HepG2 (cell line): ENCODE results near the gene SEC61G. TPM values are rescaled to one million over a fixed set of nuclear protein-coding genes. Genes with fewer than 3 reads are reported as not detected.

ENCODE experiments used
- ATM ChIP-seq: fragments of 450-650 bp; IDR thresholded peaks from 2 replicates; pipeline ENCODE4 v1.7.1; 2017; ENCODE audit warnings: mild to moderate bottlenecking, borderline replicate concordance
- CHCHD3 ChIP-seq: sonication (generic); formaldehyde crosslinking; IDR thresholded peaks from 2 replicates; pipeline ENCODE4 v1.8.0; 2022; ENCODE audit warnings: mild to moderate bottlenecking, missing genetic modification reagents, moderate library complexity
- GATAD1 ChIP-seq: IDR thresholded peaks from 2 replicates; pipeline ENCODE4 v1.6.1; 2016; ENCODE audit warnings: missing genetic modification reagents, missing compliant biosample characterization
- JUNB ChIP-seq: sonication (generic); formaldehyde crosslinking; IDR thresholded peaks from 2 replicates; pipeline ENCODE4 v1.8.0; 2022; ENCODE audit warnings: missing genetic modification reagents, mild to moderate bottlenecking, borderline replicate concordance
- NFATC3 ChIP-seq: sonication (generic); formaldehyde crosslinking; IDR thresholded peaks from 2 replicates; pipeline ENCODE4 v1.5.1; 2020; ENCODE audit warnings: mild to moderate bottlenecking, missing genetic modification reagents
- POGZ ChIP-seq: sonication (generic); formaldehyde crosslinking; IDR thresholded peaks from 2 replicates; pipeline ENCODE4 v1.4.0; 2020; ENCODE audit warnings: mild to moderate bottlenecking, missing genetic modification reagents
- PTBP1 ChIP-seq: fragments of 200-400 bp; formaldehyde crosslinking; IDR thresholded peaks from 2 replicates; pipeline ENCODE4 v1.6.1; 2018; ENCODE audit warnings: low read length, low read depth; ENCODE audit not compliant: poor library complexity, severe bottlenecking
- RCOR2 ChIP-seq: IDR thresholded peaks from 2 replicates; pipeline ENCODE4 v1.6.1; 2016; ENCODE audit warnings: missing biosample characterization, missing genetic modification reagents
- SKIL ChIP-seq: sonication (generic); formaldehyde crosslinking; IDR thresholded peaks from 2 replicates; pipeline ENCODE4 v1.8.0; 2022; ENCODE audit warnings: missing genetic modification reagents, mild to moderate bottlenecking, moderate library complexity, borderline replicate concordance
- TAF1 ChIP-seq: sonication (generic); formaldehyde crosslinking; IDR thresholded peaks from 2 replicates; pipeline ENCODE4 v1.4.0; 2020; ENCODE audit warnings: missing genetic modification reagents
- THAP11 ChIP-seq: IDR thresholded peaks from 2 replicates; pipeline ENCODE4 v1.6.1; 2016; ENCODE audit warnings: missing biosample characterization, missing genetic modification reagents
- ZBTB3 ChIP-seq: sonication (generic); formaldehyde crosslinking; IDR thresholded peaks from 2 replicates; pipeline ENCODE4 v1.4.0; 2020; ENCODE audit warnings: low read depth, mild to moderate bottlenecking, moderate library complexity, missing genetic modification reagents, borderline replicate concordance
- ZNF260 ChIP-seq: sonication (generic); formaldehyde crosslinking; IDR thresholded peaks from 2 replicates; pipeline ENCODE4 v1.4.0; 2020; ENCODE audit warnings: missing genetic modification reagents, low read depth, mild to moderate bottlenecking, borderline replicate concordance
- ZNF337 ChIP-seq: sonication (generic); formaldehyde crosslinking; IDR thresholded peaks from 2 replicates; pipeline ENCODE4 v1.5.1; 2020; ENCODE audit warnings: missing genetic modification reagents, low read depth, mild to moderate bottlenecking, borderline replicate concordance
- ZNF441 ChIP-seq: sonication (generic); formaldehyde crosslinking; IDR thresholded peaks from 2 replicates; pipeline ENCODE4 v1.7.0; 2021; ENCODE audit warnings: missing genetic modification reagents, borderline replicate concordance
- ZNF496 ChIP-seq: sonication (generic); formaldehyde crosslinking; IDR thresholded peaks from 2 replicates; pipeline ENCODE4 v1.8.1; 2023; ENCODE audit warnings: mild to moderate bottlenecking, moderate library complexity, missing genetic modification reagents; ENCODE audit not compliant: insufficient replicate concordance
- ZNF629 ChIP-seq: sonication (generic); formaldehyde crosslinking; conservative IDR thresholded peaks from 2 replicates; pipeline ENCODE4 v1.5.0; 2020; ENCODE audit warnings: missing genetic modification reagents
- ZNF674 ChIP-seq: sonication (generic); formaldehyde crosslinking; IDR thresholded peaks from 2 replicates; pipeline ENCODE4 v1.5.0; 2020; ENCODE audit warnings: low read depth, mild to moderate bottlenecking, missing genetic modification reagents
- ZNF776 ChIP-seq: sonication (generic); formaldehyde crosslinking; IDR thresholded peaks from 2 replicates; pipeline ENCODE4 v1.4.0; 2020; ENCODE audit warnings: mild to moderate bottlenecking, missing genetic modification reagents
- ZSCAN5A ChIP-seq: sonication (generic); formaldehyde crosslinking; IDR thresholded peaks from 2 replicates; pipeline ENCODE4 v1.8.0; 2022; ENCODE audit warnings: mild to moderate bottlenecking, missing genetic modification reagents, borderline replicate concordance
- polyA plus RNA-seq, 8 experiments: library from polyadenylated mRNA; depleted of rRNA in 3 of 8; stranded (reverse) in 7 of 8; unstranded in 1 of 8; fragments of >200 nt; fragmentation: Illumina TruSeq in 4 of 8; extraction: Trizol in 4 of 8; gene quantifications; 2 replicates each; pipeline versions ENCODE4 v1.2.1 to v1.2.3, GENCODE V29; 2011 to 2016; ENCODE audit warnings: low read depth in 4 of 8, missing spikeins in 1 of 8, mixed read lengths in 1 of 8; ENCODE audit not compliant: insufficient read depth in 1 of 8
- total RNA-seq, 5 experiments: library from RNA; depleted of rRNA; stranded (reverse); fragments of >200 nt; fragmentation: Illumina TruSeq; extraction: Trizol; gene quantifications; 2 replicates each; pipeline ENCODE4 v1.2.3, GENCODE V29; 2016; ENCODE audit warnings: low read depth in 1 of 5
- TF ChIP-seq, protein P1 (sequence below): sonication (generic); formaldehyde crosslinking; IDR thresholded peaks from 2 replicates; pipeline ENCODE4 v1.5.0; 2020; ENCODE audit warnings: mild to moderate bottlenecking, missing genetic modification reagents
- TF ChIP-seq, protein P2 (sequence below): sonication (generic); formaldehyde crosslinking; IDR thresholded peaks from 2 replicates; pipeline ENCODE4 v1.8.1; 2023; ENCODE audit warnings: mild to moderate bottlenecking, moderate library complexity, missing genetic modification reagents

The SEC61G gene
- total and polyA plus RNA-seq, 2 of the 13 experiments (the other 11 are each of a cell fraction or from before 2014, with no cell fraction given) = 126 to 328 TPM

- TF ChIP-seq ZSCAN5A (no peak), CHCHD3 (CRISPR knock-in tag) (no peak), ZNF496 (no peak), PTBP1 (no peak), ZBTB3 (CRISPR knock-in tag) (no peak), TAF1 (peak; percentile 94), ZNF260 (CRISPR knock-in tag) (no peak), ZNF674 (no peak), POGZ (CRISPR knock-in tag) (peak; percentile 85), JUNB (no peak), GATAD1 (peak; percentile 90), NFATC3 (CRISPR knock-in tag) (no peak), RCOR2 (no peak), ZNF629 (no peak), SKIL (CRISPR knock-in tag) (no peak), ZNF441 (peak; percentile 10; the same call in 1 of the 2 replicates), ZNF776 (CRISPR knock-in tag) (peak; percentile 74), ATM (no peak), THAP11 (peak; percentile 89), ZNF337 (CRISPR knock-in tag) (0 out of 2 replicates have a peak, but pooled peaks have one; percentile 8)
- TF ChIP-seq, protein P1, sequence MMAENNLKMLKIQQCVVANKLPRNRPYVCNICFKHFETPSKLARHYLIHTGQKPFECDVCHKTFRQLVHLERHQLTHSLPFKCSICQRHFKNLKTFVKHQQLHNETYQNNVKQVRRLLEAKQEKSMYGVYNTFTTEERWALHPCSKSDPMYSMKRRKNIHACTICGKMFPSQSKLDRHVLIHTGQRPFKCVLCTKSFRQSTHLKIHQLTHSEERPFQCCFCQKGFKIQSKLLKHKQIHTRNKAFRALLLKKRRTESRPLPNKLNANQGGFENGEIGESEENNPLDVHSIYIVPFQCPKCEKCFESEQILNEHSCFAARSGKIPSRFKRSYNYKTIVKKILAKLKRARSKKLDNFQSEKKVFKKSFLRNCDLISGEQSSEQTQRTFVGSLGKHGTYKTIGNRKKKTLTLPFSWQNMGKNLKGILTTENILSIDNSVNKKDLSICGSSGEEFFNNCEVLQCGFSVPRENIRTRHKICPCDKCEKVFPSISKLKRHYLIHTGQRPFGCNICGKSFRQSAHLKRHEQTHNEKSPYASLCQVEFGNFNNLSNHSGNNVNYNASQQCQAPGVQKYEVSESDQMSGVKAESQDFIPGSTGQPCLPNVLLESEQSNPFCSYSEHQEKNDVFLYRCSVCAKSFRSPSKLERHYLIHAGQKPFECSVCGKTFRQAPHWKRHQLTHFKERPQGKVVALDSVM (CRISPR knock-in tag) = peak; percentile 75
- TF ChIP-seq, protein P2, sequence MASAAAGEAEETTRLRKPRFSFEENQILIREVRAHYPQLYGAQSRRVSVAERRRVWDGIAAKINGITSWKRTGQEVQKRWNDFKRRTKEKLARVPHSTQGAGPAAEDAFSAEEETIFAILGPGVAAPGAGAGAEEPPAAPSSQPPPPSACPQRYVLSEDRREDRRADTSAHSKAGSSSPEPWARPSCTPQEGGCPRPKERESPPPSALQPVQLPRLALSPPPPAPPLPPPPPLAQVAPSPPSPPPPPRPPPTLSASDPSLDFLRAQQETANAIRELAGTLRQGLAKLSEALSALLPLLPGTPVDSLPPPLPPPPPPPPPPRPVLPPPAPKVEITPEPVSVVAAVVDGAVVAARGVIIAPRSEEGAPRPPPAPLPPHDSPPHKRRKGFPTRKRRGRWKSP (CRISPR knock-in tag) = peak; percentile 69; the same call in 1 of the 2 replicates
Measured at GRCh38 chr7:54758702-54759592, at the start of gene SEC61G (continued).
